Kasumi-1 (cell line): ENCODE results near the gene IKBIP.
"Not testable (repeated sequence)": the region's sequence is repeated elsewhere in the genome, so short reads cannot be mapped to it uniquely, and the experiment has no call there.

Source experiments
- DNase-seq, 2 experiments: peaks; one replicate each; lab custom pipeline; 2025; lab: John Stamatoyannopoulos, UW

Gene IKBIP

DNA sequence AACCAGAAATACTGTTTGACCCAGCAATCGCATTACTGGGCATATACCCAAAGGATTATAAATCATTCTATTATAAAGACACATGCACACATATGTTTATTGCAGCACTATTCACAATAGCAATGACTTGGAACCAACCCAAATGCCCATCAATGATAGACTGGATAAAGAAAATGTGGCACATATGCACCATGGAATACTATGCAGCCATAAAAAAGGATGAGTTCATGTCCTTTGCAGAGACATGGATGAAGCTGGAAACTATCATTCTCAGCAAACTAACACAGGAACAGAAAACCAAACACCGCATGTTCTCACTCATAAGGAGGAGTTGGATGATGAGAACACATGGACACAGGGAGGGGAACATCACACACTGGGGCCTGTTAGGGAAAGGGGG lies 67.8 kb downstream of the IKBIP start:
- not testable (repeated sequence) for DNase-seq

DNA sequence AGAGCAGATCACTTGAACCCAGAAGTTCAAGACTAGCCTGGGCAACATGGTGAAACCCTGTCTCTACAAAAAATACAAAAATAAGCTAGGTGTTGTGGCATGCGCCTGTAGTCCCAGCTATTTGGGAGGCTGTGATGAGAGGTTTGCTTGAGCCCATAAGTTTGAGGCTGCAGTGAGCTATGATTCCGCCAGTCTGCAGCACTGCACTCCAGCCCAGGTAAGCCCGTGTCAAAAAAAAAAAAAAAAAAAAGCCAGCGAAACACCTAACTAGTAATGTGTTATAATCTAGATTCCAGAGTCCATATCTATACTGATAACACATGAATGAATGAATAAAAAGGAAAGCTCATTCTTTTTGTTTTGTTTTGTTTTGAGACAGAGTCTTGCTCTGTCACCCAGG lies 69.6 kb downstream of the IKBIP start:
- DNase-seq = no peak
